Measurements from ENCODE around the gene RTEL1.

- TF ChIP-seq EZH2 (optimal IDR thresholded peaks at IDR 0.05; ENCODE audit: low read depth, low read length) (no peak), CTCF (IDR thresholded peaks at IDR 0.05; ENCODE audit: low read length) (no peak), EZH2phosphoT487 (IDR thresholded peaks at IDR 0.05; ENCODE audit: low read length) (no peak)
Observed at GRCh38 chr20:63732118-63733095, 74.3 kb downstream of the RTEL1 start.

Data from MM.1S (cell line).